HG03280 (cell line): Measurements from ENCODE around the gene ADIG.

ENCODE experiments used
- ATAC-seq: cut with Tn5 transposase; IDR thresholded peaks from one replicate; pipeline ENCODE4 v1.9.1; 2021; ENCODE audit warnings: mild to moderate bottlenecking, moderate library complexity; ENCODE audit not compliant: unreplicated experiment

Gene ADIG

GRCh38 chr20:38581013-38581412 lies at the start of gene ADIG:
Gene ADIG (plus strand): TSS chr20:38581197. CDS start chr20:38581251, 54 bp downstream.
- no peak for ATAC-seq

- ATAC-seq = no peak
Measured at GRCh38 chr20:38534756-38535155, 46.2 kb upstream of the ADIG start.

DNA sequence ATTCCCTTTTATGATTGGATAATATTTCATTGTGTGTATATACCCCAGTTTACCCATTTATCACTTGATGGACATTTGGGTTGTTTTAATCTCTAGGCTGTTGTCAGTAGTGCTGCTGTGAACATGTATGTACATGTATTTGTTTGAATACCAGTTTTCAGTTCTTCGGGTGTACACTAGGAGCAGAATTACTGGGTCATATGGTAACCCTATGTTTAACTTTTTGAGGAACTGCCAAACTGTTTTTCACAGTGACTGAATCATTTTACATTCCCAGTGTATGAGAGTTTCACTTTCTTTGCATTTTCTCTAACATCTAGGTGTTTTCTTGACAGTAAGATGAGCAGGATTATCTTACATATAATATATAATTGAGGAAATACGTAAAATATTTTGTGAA lies 44.7 kb upstream of the ADIG start:
- ATAC-seq = no peak

DNA sequence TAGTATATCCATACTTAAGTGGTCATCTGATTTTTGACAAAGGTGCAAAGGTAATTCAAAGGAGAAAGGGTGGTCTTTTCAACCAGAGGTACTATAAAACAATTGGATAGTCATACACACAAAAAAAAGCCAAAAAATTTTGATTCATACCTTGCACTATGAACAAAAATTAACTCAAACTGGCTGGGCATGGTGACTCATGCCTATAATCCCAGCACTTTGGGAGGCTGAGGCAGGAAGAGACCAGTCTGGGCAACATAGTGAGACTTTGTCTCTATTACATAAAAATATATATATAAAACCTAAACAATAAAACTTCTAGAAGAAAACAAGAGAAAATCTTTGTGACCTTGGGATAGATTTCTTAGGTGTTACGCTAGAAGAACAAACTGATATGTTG lies 43.8 kb upstream of the ADIG start:
- no peak for ATAC-seq

- no peak for ATAC-seq
Measured at GRCh38 chr20:38538789-38539188, 42.2 kb upstream of the ADIG start.

- no peak for ATAC-seq
Measured at GRCh38 chr20:38543014-38543906, 37.7 kb upstream of the ADIG start.

DNA sequence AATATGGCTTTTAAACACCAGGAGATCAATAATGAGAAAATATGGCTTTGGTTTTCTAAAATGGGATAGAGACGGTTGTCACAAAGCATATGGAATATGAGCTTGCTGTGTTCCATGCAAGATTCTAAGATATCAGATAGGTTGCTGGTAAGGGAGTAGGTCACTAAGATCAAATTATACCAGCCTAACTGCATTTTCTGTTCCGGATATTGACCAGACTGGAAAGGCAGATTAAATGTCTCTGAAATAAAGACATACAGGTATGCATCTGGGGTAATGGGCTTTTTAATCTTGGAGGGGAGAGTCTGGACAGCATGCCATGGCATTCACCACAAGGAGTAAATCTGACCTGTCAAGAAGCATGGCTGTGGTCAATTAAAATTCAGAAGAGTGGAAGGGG lies 35.2 kb upstream of the ADIG start:
- no peak for ATAC-seq

- no peak for ATAC-seq
Measured at GRCh38 chr20:38547288-38548085, 33.5 kb upstream of the ADIG start.

DNA sequence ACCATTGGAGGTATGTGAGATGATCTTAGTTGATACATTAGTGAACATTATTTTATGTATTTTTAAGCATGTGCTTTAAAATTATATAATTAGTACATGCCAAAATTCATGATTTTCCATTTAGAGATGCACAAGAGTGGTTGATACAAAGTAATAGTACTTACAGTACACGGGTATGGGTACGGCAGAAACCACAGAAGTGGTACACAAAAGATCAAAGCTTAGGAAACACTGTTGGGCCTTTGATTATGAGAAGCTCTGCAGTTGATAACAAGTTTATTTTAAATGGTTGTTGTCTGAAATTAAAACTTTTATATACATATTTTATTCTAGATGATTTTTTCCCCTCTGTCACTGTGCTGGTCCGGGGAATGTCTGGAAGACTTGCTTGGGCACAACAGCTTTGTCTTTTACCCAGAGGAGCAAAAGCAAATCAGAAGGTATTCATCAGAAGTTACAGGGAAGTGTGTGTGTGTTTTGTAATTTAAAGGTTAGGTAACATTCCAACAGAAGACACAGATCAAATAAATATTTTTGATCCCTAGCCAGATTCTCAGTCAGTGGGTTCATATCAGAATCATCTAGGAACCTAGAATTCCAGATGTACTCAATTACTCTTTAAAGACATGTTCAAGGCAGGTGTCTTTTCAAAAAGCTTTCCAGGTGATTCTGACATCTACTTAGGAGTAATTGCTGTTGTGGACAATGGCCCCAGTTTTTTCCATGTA lies 32.5 kb upstream of the ADIG start:
- no peak for ATAC-seq

DNA sequence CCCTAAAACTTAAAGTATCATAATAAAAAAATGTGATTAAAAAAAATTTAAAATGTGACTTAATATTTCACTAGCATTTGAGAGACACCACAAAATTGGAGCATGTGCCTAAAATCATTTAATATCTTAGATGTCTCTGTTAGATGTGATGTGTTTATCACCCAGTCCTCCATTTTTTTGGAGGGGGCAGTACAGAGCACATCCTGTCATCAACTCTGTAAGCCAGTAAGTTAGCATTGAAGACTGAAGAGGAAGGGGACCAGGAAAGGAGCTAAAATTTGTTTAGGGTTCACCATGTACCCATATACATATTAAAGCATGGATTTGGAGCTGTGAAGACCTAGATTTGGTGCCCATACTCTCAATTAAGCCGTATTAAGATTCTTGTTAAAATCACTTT lies 30.7 kb upstream of the ADIG start:
- no peak for ATAC-seq

DNA sequence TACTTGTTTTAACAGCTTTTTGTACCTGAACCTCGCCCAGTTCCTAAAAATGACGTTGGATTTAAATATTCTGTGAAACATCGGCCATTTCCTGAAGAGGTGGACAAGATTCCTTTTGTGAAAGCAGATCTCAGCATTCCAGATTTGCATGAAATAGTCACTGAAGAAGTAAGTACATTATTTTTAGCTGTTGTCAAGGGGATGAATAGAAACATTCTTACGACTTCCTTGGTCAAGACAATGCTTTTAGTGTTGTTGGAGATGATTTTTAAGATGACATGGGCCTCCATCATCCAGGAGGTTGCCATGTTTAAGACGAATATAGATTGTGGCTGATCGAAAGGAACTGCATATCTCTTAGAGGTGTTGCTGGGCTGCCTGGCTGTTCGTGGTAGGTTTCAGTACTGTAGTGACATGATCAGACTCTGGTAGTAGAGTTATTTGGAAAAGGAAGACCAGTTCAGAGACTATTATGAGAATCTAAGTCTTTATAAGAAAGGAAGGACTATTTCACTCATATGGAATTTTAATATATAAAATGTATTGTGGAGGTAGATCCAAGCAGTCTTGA lies 29.9 kb upstream of the ADIG start:
- no peak for ATAC-seq

- ATAC-seq = no peak
Measured at GRCh38 chr20:38554986-38555385, 26.0 kb upstream of the ADIG start.

- no peak for ATAC-seq
Measured at GRCh38 chr20:38555395-38555794, 25.6 kb upstream of the ADIG start.

DNA sequence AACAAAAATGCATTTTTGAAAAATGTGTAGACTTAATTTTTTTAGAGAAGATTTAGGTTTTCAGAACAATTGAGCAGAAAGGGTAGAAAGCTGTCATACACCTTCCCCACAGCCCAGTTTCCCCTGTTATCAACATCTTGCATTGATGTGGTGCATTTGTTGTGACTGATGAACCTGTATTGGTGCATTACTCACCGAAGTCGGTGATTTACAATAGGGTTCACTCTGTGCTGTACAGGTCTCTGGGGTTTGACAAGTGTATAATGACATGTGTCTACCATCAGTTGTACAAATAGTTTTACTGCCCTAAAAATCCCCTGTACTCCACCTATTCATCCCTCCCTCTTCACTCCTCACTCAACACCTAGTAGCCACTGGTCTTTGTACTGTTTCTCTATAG lies 23.8 kb upstream of the ADIG start:
- ATAC-seq = no peak

- no peak for ATAC-seq
Measured at GRCh38 chr20:38558596-38559360, 22.2 kb upstream of the ADIG start.

GRCh38 chr20:38559764-38560163 lies 21.2 kb upstream of the ADIG start:
- no peak for ATAC-seq

- no peak for ATAC-seq
Measured at GRCh38 chr20:38563802-38564431, 17.1 kb upstream of the ADIG start.

GRCh38 chr20:38564680-38565079 lies 16.3 kb upstream of the ADIG start:
- no peak for ATAC-seq

DNA sequence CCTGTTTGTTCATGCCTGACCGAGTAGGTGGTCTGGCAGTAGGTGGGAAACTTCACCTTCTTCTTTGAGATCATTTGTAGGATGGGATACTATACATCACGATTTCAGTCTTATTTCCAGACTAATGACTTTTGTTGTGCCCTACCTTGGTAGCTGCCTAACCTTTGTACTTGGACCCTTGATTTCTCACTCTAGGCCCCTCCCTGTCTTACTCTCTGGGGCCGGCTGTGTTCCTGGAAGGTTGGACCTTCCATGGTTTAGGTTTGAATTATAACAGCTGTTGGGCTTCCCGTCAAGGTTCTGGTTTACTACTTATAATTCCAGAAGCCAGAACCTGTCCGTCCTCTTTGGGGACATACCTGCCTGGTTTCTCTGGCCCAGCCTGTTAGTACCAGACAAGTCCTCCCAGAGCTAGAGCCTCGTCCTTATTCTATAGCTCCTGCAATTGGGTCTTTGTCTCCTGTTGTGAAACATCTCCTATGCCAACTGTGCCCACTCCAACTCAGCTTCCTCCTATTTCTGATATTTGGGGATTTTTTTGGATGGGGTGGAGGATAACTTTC lies 14.9 kb upstream of the ADIG start:
- no peak for ATAC-seq
